HG02610 (cell line): Measurements from ENCODE around the gene ARPC1B.
"Not testable (repeated sequence)": the region's sequence is repeated elsewhere in the genome, so short reads cannot be mapped to it uniquely, and the experiment has no call there.

Experiments used
- ATAC-seq: cut with Tn5 transposase; IDR thresholded peaks from one replicate; pipeline ENCODE4 v1.9.1; 2021; ENCODE audit warnings: mild to moderate bottlenecking, moderate library complexity; ENCODE audit not compliant: unreplicated experiment

The ARPC1B gene

DNA sequence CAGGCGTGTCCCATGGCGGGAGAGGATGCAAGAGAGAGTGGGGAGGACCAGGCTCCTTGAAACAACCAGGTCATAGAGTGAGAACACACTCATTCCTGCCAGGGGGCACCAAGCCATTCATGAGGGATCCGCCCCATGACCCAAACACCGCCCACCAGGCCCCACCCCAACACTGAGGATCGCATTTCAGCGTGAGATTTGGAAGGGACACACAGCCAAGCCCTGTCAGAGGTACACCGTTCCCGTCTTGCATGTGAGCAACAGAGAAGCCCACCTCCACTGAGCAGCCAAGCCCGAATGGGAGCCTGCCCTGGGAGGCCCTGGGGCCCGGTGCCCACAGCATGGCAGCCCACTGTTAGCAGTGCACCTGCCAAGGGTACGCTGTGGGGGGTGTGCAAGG lies 7.9 kb upstream of the ARPC1B start:
- ATAC-seq: no peak

DNA sequence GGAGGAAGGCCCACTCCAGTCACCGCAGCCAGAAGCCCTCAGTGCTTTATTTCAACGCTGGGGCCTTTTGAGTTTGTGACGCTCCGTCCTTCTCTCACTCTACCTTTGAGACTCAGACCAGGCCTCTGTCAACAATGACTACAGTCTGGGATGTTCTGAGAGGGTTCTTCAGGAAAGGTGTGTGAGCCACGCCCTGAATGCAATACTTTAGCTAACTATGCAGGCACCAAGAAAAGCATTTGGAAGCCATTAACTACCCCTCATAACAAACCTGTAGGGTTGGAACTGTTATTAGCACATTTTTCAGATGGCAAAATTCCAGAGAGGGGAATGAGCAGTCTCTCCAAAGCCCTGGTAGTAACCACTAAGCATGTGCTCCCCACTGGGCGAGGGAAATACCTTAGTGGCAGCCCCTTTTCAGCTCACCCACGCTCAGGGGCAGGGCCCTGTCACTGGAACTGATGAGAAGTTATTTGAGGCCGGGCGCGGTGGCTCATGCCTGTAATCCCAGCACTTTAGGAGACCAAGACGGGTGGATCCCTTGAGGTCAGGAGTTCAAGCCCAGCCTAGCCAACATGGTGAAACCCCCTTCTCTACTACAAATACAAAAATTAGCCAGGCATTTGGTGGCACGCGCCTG lies 5.7 kb upstream of the ARPC1B start:
- ATAC-seq: no peak

DNA sequence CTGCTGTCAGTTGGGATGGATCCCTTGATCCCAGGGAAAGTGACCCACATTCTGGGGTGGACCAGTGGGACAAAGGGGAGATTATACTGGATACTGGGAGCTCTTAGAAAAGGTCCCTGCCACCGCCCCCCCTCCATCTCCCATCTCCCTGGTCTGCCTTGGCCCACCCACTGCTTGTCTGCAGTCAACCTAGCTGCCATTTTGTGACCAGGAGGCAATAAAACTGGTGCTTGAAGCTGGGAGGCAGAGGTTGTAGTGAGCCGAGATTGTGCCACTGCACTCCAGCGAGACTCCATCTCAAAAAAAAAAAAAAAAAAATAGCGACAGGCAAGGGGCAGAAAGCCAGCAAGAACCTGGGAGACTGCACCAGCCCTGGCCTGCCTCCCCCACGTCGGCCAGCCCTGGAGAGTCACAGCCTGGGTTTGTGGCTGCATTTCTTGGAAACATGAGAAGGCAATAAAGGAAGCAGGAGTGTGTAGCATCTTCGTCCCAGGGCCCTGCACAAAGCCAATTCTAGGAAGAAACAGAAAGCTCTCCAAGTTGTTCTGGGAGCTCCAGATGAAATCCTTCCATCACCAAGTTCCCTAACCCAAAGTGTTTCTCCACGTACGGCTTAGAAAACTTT lies 4.7 kb upstream of the ARPC1B start:
- no peak for ATAC-seq

DNA sequence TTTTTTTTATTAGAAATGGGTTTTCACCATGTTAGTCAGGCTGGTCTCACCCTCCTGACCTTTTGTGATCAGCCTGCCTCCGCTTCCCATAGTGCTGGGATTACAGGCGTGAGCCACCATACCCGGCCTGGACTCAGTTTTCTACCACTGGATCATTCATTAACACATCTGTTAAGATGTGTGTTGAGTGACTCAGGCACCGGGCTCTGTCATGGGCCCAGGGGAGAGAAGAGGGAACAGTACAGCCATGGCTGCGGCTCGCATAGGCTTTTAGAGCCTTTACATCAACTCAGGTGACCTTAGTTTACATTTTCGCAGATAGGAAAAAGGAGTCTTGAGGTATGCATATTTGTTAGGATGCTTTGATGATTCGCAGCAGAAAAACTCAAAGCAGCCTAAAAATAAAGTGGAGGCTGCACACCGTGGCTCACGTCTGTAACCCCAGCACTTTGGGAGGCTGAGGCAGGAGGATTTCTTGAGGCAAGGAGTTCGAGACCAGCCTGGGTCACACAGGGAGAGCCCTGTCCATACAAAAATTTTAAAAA lies 3.1 kb upstream of the ARPC1B start:
- ATAC-seq: no peak

DNA sequence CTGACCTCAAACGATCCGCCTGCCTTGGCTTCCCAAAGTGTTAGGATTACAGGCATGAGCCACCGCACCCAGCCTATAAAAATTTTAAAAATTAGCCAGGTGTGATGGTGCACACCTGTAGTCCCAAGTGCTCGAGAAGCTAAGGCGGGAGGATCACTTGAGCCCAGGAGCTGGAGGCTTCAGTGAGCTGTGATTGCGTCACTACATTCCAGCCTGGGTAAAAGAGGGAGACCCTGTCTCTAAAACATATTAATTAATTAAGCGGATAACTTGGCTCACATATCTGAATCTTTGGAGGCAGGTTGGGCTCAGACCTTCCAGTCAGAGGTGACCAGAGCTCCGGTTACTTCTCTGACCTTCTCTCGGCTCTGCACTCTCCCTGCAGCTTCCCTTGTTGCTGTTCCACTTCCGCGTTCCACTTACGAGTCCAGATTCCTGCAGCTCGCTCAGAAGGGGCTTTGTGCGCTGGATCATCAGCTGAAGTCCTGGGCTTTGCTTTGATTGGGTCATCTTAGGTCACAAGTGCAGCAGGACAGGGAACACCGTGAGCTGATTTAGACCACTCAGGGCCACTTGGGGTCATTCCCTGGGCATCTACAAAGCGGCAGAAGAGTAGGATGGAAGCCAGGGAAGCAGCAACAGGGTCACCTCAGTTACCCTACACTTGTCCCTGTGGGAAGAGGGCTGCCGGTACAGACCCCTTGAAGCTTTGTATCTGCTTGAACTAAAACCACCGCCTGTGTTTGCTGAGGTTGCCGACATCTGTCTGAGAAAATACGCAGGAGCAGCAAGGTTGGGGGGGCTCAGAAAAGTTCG lies 2.0 kb upstream of the ARPC1B start:
- ATAC-seq: no peak

DNA sequence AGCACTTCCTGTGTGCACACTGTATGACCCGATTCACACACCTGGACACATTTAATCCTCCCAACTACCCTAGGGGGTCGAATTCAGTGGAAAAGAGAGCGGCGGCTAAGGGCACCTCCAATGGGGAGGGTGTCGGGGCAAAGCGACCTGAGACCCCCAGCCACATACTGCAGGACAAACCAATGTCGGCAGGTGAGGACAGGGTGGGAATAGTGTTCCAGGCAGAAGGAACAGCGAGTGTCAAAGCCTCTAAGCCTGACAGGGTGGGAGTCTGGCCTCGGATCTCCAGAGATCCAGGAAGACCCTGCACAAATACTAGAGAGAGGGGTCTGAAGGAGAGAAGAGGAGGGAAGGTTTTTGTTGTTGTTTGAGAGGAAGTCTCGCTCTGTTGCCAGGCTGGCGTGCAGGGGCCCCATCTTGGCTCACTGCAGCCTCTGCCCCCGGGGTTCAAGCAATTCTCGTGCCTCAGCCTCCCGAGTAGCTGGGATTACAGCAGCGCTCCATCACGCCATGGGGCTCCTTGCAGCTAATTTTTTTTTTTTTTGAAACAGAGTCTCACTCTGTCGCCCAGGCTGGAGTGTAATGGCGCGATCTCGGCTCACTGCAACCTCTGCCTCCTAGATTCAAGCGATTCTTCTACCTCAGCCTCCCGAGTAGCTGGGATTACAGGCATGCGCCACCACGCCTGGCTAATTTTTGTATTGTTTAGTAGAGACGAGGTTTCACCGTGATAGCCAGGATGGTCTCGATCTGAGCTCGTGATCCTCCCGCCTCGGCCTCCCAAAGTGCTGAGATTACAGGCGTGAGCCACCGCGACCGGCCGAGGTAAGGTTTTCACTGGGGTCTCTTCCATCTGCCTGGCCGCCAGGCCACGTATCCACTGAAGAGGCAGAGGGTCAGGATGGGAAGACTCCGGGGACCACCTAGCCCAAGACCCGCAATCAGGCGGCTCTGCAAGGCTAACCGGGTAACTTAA lies 1.2 kb upstream of the ARPC1B start:
- ATAC-seq: no peak

DNA sequence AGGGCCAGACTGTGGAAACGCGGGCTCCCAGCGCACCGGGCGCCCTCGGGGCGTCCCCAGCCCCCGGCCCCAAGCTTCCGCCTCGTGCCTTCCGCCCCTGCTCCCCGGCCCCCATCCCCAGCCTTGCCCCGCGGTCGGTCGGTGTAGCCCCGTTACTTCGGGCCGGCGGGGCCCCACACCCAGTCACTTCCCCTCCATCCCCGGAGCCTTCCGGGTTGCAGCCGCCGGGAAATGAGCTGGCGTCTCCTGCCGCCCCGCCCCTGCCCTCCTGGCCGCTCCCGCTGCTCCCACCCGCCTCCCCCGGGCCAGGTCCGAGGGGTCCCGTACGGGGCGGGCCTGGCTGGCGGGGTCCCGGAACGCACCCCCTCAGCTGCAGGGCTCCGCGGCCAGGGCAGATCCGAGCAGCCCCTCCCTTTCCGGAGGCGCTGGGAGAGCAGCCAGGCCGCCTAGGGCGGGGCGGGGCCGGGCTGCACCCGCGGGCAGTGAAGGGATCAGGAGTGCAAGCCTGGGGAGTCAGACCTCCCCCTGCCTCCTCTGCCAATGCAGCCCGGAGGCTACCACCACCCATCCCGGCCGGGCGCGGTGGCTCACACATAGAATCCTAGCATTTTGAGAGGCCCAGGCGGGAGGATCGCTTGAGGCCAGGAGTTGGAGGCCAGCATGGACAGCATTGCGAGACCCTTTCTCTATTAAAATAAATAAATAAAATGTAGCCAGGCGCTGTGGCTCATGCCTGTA lies 709 bp downstream of the ARPC1B start:
- ATAC-seq: peak; percentile 44

DNA sequence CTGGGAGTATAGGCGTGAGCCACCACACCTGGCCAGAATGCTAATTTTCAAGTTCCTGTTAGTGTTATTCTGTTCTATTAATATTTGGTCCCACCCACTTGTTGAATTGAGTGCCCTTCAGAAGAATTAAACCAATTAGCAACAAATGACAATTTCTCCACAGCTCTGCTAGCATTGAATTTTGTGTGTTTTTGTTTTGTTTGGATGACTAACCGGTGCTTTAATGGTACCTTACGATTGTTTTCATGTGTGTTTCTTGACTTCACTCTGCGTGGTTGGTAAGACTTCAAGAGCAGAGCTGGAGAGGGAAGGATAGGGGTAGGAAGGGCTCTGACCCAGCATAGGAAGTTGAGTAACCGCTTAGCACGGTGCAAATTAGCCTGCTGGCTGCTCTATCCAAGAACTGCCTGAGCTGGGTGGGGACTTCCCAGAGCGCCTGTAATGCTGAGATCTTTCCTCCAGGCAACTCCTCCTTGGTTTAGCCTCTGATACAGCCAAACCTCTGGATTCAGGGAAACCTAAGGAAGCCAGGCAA lies 4.6 kb downstream of the ARPC1B start:
- peak; percentile 19 for ATAC-seq

DNA sequence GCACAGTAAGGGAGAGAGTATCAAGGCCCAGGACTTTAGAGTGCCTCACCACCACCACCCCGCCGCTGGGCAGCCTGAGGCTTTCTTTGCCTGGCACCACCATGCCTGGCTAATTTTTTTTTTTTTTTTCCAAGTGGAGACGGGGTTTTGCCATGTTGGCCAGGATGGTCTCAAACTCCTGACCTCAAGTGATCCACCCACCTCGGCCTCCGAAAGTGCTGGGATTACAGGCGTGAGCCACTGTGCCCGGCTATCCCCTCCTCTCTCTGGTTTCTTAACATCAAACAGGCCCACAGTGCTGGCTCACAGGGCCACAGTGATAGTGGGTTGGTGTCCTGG lies 5.1 kb downstream of the ARPC1B start:
- ATAC-seq: not testable (repeated sequence)

DNA sequence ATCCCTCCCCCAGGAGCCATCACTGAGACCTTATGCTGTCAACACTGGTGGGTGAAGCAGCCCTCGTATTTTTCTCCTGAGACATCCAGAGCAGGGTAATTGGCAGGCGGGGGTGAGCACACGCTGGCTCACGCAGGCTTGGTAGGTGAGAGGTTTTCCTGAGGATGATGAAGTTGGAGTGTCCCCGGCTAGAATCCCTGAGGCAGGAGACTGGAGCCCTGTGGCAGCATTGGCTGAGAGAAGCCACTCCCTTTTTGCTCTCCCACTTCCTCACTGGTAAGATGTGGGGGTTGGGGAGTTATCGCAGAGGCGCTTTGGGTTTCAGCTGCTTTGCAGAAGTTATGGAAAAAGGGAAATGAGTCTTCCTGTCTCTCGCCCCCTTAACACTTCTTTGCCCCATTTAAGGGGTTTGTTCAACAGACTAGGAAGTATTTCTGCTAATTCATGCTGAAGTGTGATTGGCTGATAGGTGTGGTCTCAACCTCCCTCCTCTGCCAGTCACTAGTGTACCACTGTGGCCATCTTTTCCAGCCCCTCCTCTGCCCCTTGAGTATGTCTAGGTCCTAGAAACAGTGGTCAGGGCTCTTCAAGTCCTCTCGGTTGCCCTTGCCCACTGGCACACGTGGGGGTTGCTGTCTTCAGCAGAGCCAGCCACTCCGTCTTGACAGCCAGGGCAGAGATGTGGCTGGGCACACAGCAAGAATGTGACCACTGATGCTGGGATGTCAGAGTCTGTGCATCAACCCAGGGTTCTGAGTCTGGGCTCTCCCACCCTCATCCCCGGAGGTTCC lies 5.7 kb downstream of the ARPC1B start:
- ATAC-seq: peak; percentile 33

DNA sequence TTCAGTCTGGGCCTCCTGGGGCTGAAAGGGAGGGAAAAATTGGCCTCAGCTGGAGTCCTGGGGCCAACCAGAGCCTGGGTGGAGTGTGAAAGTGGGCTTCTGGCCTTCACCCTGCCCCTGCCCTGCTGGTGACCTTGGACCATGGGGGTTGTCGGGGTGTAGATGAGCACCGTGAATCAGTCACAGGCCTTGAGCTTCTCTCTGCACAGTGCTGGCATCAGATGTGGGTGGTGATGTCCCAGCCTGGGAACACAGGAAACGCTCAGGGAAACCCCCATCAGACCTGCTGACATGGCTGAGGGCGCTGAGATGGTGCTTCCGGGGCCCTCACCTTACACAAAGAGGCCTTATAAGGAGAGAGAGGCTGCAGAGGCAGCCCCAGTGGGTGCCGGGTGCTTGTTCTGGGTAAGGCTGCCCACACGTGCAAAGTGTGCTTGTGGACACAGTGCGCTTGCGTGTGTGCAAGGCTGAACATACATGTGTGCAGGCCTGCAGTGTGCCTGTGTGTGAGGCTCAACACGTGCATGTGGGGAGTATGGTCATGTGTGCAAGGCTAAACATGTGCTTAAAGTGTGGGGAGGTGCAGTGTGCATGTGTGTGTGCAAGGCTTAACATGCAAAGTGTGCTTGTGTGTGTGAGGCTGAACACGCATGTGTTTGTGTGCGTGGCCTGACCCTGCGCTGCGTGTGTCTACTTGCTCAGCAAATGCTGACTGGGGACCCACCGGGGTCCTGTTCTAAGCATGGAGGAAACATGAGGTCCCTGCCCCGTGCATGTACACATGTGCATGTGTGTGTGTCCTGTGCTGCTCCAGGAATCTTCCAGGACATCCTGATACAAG lies 6.5 kb downstream of the ARPC1B start:
- ATAC-seq: peak; percentile 83

DNA sequence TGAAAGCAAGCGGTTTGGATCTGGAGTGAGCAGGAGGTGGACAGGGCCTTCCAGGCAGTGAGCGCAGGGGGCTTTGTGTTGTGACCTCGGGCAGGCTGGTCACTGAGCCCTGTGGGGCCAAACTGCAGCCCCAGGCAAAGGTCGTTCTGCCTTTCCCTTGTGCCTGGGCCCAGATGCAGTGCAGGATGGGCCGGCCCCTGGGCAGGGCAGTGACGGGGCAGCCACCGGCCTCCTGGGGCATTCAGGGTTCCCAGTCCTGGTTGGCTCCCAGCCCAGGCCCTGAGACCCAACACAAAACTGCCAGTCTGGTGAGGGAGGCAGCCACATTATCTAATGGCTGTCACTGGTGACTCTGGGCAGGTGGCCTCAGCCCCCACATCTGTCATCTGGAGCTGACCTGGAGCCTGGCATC lies 7.1 kb downstream of the ARPC1B start:
- no peak for ATAC-seq

DNA sequence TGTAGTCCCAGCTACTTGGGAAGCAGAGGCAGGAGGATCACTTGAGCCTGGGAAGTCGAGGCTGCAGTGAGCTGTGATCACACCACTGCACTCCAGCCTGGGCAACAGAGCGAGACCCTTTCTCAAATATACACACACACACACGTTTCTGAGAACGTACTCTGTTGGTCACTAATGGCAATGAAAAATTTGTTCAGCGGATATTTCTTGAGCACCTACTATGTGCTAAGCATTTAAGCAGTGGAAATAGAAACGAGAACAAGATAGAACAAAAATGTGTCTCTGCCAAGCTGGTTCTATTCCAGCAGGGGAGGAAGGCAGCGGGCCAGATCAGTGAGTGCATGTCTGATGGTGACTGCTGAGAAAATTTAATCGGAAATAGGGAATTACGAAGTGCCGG lies 8.7 kb downstream of the ARPC1B start:
- no peak for ATAC-seq

DNA sequence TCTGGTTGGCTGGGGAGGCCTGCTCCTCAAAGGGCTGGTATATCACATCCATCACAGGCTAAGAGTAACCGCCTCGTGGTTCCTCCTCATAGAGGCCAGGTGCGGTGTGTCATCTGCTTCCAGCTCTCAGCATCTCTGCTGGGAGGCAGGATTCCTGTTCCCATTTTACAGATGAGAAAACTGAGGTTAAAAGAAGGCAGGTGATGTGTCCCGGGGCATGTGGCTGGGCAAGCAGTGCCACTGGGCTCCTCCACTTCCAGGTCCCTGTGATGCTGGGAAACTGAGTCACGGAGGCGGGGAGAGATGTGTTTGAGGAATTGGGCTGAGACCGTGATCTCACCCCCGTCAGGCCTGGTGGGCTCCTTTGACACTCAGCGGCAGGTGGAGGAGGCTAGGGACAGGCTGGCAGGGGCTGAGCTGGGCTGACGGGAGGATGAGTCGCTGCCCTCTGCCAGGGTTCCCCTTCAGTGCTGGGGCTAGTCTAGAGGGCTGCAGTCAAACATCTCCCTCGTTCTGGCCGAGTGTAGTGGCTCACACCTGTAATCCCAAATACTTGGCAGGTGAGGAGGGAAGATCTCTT lies 9.4 kb downstream of the ARPC1B start:
- no peak for ATAC-seq

DNA sequence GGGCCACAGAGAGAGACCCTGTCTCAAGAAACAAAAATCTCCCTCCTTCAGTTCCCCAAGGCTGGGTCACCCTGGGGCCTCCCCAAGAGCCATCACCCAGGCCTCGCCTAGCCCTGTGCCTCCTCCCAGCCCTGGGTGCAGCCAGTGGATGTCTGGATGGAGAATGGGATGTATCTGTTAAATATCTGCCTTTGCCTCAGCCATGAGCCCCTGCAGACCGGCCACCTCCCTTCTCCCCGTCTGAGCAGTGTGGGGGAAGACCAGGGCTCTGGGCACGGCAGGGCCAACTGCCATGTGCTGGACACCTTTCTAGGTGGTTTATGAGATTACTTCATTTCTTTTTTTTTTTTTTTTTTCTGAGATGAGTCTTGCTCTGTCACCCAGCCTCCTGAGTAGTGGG lies 10.0 kb downstream of the ARPC1B start:
- no peak for ATAC-seq

DNA sequence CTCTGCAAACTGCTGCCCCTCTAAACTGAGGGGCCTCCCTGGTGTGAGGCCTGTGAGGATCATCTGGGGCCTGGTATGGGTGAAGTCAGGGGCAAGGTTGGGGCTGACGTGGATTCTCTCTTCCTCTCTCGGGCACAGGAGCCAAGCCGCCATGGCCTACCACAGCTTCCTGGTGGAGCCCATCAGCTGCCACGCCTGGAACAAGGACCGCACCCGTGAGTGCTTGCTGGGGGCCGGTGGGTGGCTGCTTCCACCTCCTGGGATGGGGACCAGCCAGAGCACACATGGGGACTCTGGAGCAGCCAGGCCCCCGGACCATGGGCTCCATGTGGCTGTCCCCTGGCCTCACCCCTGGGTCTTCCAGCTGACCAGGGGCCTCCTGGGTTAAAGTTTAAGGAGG lies 11.0 kb downstream of the ARPC1B start:
- ATAC-seq: no peak

DNA sequence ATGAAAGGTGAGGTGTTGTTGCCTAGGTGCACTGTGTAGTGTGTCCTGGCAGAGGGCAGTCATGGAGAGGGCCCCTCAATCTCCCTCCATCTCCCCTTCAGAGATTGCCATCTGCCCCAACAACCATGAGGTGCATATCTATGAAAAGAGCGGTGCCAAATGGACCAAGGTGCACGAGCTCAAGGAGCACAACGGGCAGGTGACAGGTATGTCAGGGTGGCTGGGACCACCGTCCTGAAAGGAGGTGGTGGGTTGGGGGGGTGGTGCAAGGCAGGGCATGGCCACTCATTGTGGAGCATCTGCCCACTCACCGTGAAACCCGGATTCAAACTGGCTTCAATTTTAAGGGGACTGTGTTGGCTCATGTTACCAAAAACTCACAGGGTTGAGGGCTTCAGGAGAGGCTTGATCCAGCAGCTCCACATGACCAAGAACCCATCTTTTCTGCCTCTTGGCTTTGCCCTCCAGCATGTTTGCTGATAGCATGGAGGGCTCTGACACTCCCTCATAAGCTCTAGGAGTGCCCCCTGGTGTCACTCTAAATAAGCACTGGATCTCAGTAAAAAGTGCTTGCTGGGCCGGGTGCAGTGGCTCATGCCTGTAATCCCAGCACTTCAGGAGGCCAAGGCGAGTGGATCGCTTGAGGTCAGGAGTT lies 12.2 kb downstream of the ARPC1B start:
- no peak for ATAC-seq
